ENCODE measurements around the gene UNK. TPM values are rescaled to one million over a fixed set of nuclear protein-coding genes. Genes with fewer than 3 reads are reported as not detected.

The UNK gene
- total and polyA plus RNA-seq, 2 experiments from 2014 or later = 22.3 to 26.7 TPM

DNA sequence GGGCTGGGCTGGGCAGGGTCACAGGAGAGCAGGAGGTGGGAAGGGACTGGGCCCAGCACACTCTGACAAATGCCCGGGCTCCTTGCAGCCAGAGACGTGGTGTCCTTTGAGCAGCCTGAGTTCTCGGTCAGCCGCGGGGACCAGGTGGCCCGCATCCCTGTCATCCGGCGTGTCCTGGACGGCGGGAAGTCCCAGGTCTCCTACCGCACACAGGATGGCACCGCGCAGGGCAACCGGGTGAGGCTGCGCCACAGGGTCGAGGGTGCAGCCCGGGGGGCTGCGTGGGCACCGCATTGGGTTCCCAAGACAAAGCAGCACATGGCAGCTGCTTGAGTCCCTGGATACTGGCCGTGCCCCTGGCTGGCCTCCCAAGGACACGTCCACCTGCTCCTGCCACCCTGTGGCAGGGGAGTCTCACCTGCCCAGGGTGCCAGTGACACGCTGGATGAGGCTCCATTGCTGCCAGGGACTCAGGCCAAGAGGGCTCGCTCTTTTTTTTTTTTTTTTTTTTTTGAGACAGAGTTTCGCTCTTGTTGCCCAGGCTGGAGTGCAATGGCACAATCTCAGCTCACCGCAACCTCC, 40.9 kb upstream of the UNK start:
- Histone ChIP-seq H3K9me2 (replicated peaks; ENCODE audit: insufficient read depth) (no peaks in the 10 kb centered on the region), H3K79me2 (no peaks in the 10 kb centered on the region), H4K20me1 (ENCODE audit: insufficient read depth, poor library complexity, severe bottlenecking) (no peaks in the 10 kb centered on the region), H3K4me1 (ENCODE audit: insufficient read depth) (no peaks in the 10 kb centered on the region), H3K4me3 (no peak overlapping the region), H2AFZ (no peak overlapping the region), H3K4me2 (no peak overlapping the region), H3K27ac (no peak overlapping the region), H3K27me3 (no peaks in the 10 kb centered on the region), H3K36me3 (replicated peaks; ENCODE audit: insufficient read depth, low read depth) (no peaks in the 10 kb centered on the region), H3K9me3 (ENCODE audit: low read depth) (no peaks in the 10 kb centered on the region)
- DNase-seq (ENCODE audit: low spot score) = no peak
- 97% methylated on average over 23 of the region's 25 CpGs for WGBS (ENCODE audit: low lambda C conversion rate, missing lambda C conversion rate)
- TF ChIP-seq EZH2phosphoT487 (IDR thresholded peaks at IDR 0.05; ENCODE audit: low read depth, severe bottlenecking, unreplicated experiment) = no peak
- TF ChIP-seq, protein P1, sequence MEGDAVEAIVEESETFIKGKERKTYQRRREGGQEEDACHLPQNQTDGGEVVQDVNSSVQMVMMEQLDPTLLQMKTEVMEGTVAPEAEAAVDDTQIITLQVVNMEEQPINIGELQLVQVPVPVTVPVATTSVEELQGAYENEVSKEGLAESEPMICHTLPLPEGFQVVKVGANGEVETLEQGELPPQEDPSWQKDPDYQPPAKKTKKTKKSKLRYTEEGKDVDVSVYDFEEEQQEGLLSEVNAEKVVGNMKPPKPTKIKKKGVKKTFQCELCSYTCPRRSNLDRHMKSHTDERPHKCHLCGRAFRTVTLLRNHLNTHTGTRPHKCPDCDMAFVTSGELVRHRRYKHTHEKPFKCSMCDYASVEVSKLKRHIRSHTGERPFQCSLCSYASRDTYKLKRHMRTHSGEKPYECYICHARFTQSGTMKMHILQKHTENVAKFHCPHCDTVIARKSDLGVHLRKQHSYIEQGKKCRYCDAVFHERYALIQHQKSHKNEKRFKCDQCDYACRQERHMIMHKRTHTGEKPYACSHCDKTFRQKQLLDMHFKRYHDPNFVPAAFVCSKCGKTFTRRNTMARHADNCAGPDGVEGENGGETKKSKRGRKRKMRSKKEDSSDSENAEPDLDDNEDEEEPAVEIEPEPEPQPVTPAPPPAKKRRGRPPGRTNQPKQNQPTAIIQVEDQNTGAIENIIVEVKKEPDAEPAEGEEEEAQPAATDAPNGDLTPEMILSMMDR (IDR thresholded peaks at IDR 0.05; ENCODE audit: poor library complexity) = no peak
- no peak for TF ChIP-seq EZH2 (IDR thresholded peaks at IDR 0.05; ENCODE audit: borderline replicate concordance)

DNA sequence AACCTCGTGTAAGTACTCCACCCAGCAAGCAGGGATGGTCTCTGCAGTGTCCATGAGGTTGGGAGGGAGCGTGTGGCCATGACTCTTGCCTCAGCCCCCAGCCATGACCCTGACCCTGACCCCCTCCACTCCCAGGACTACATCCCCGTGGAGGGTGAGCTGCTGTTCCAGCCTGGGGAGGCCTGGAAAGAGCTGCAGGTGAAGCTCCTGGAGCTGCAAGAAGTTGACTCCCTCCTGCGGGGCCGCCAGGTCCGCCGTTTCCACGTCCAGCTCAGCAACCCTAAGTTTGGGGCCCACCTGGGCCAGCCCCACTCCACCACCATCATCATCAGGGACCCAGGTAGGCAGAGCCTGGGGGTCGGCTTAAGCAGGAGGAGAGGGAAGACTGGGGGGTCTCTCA, 35.9 kb upstream of the UNK start:
- WGBS (ENCODE audit: low lambda C conversion rate, missing lambda C conversion rate) = 95% methylated on average over 8 of the region's 9 CpGs
- no peak overlapping the region for H3K4me2 ChIP-seq

DNA sequence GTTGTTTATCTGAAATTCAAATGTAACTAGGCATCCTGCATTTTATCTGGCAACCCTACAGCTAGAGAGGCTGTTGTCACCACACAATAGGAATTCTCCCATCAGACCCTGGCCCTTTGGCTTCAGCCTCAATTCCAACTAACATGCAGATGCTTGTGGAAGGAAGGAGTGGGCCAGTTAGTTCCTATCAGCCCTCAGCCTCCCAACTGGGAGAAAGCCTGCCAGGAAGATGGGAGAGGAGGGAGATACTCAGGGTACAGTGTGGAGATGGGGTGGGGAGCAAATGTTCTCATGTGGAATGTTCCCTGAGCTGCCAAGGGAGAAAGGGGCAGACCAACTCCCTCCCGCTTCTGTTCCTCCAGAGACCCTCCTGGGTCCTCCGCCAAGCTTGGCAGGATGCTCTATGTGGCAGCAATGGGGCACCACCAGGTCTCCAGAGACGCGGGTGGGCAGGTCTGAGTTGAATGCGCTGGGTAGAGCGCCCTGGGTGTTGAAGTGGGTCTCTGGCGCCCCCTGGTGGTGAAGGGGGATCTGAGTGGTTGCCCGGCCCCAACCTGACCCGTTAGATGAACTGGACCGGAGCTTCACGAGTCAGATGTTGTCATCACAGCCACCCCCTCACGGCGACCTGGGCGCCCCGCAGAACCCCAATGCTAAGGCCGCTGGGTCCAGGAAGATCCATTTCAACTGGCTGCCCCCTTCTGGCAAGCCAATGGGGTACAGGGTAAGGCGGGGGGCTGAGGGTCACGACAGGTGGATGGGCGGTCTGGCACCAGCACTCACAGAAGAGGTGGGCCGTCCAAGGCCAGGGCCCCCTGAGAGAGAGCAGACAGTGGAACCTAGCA, 34.8 kb upstream of the UNK start:
- H3K4me3 ChIP-seq = no peak overlapping the region
- WGBS (ENCODE audit: low lambda C conversion rate, missing lambda C conversion rate) = 25% methylated on average over 20 of the region's 20 CpGs
- H3K27me3 ChIP-seq = no peaks in the 10 kb centered on the region
- H4K20me1 ChIP-seq (ENCODE audit: insufficient read depth, poor library complexity, severe bottlenecking) = no peaks in the 10 kb centered on the region
- no peaks in the 10 kb centered on the region for H3K36me3 ChIP-seq (replicated peaks; ENCODE audit: insufficient read depth, low read depth)
- no peaks in the 10 kb centered on the region for H3K9me2 ChIP-seq (replicated peaks; ENCODE audit: insufficient read depth)
- no peaks in the 10 kb centered on the region for H3K9me3 ChIP-seq (ENCODE audit: low read depth)
- peak overlapping the region; percentile 39 for H3K4me2 ChIP-seq
- peak; percentile 89 for DNase-seq (ENCODE audit: low spot score)
- no peak overlapping the region for H2AFZ ChIP-seq
- H3K79me2 ChIP-seq = no peaks in the 10 kb centered on the region
- no peak overlapping the region for H3K27ac ChIP-seq
- no peak for TF ChIP-seq EZH2 (IDR thresholded peaks at IDR 0.05; ENCODE audit: borderline replicate concordance)
- TF ChIP-seq, protein P1 (IDR thresholded peaks at IDR 0.05; ENCODE audit: poor library complexity) = peak; percentile 92
- H3K4me1 ChIP-seq (ENCODE audit: insufficient read depth) = peaks cover 10% of the 10 kb centered on the region

More for the DNA sequence above, 35.9 kb upstream of the UNK start:
- no peaks in the 10 kb centered on the region for H3K36me3 ChIP-seq (replicated peaks; ENCODE audit: insufficient read depth, low read depth)
- TF ChIP-seq, protein P1 (IDR thresholded peaks at IDR 0.05; ENCODE audit: poor library complexity) = no peak
- TF ChIP-seq EZH2 (IDR thresholded peaks at IDR 0.05; ENCODE audit: borderline replicate concordance) (no peak), EZH2phosphoT487 (IDR thresholded peaks at IDR 0.05; ENCODE audit: low read depth, severe bottlenecking, unreplicated experiment) (no peak)
- no peaks in the 10 kb centered on the region for H3K27me3 ChIP-seq
- no peak overlapping the region for H2AFZ ChIP-seq
- no peak overlapping the region for H3K27ac ChIP-seq
- no peaks in the 10 kb centered on the region for H3K9me2 ChIP-seq (replicated peaks; ENCODE audit: insufficient read depth)
- H3K4me1 ChIP-seq (ENCODE audit: insufficient read depth) = no peaks in the 10 kb centered on the region
- H3K4me3 ChIP-seq = no peak overlapping the region
- H4K20me1 ChIP-seq (ENCODE audit: insufficient read depth, poor library complexity, severe bottlenecking) = no peaks in the 10 kb centered on the region
- no peaks in the 10 kb centered on the region for H3K79me2 ChIP-seq
- no peaks in the 10 kb centered on the region for H3K9me3 ChIP-seq (ENCODE audit: low read depth)
- DNase-seq (ENCODE audit: low spot score) = no peak
